Vagina (tissue), 2 donors: ENCODE data around the gene TBL3. TPM values are rescaled to one million over a fixed set of nuclear protein-coding genes. Genes with fewer than 3 reads are reported as not detected.

Source experiments
- DNase-seq, 2 donors: peaks; one replicate each; pipeline ENCODE4 v3.0.0-alpha.2; 2017; ENCODE audit errors: extremely low spot score in 2 of 2
- H3K27ac ChIP-seq: fragments of 200-600 bp; sonication (generic); one replicate; pipeline ENCODE4 v1.5.1; 2019
- H3K27me3 ChIP-seq: fragments of 200-600 bp; sonication (generic); one replicate; pipeline ENCODE4 v1.5.1; 2019
- H3K36me3 ChIP-seq, 2 donors: fragments of 200-600 bp; sonication (generic); one replicate each; pipeline ENCODE4 v1.5.1; 2017 to 2019
- H3K4me1 ChIP-seq: fragments of 200-600 bp; sonication (generic); one replicate; pipeline ENCODE4 v1.5.1; 2019
- H3K4me3 ChIP-seq, 2 donors: fragments of 200-600 bp; sonication (generic); 1 replicate in 1 of 2; 2 replicates in 1 of 2; pipeline ENCODE4 v1.5.1; 2016 to 2019
- H3K9me3 ChIP-seq: fragments of 200-600 bp; sonication (generic); one replicate; pipeline ENCODE4 v1.5.1; 2019
- CTCF ChIP-seq, 3 experiments: fragments of 450-650 bp in 2 of 3; fragments of 200-600 bp in 1 of 3; sonication (generic) in 1 of 3; IDR thresholded peaks; one replicate each; pipeline ENCODE4 v1.5.1; 2017 to 2019; ENCODE audit warnings: antibody characterized with exemption in 3 of 3, mild to moderate bottlenecking in 2 of 3, moderate library complexity in 2 of 3
- POLR2A ChIP-seq, 2 donors: fragments of 450-650 bp; IDR thresholded peaks; one replicate each; pipeline ENCODE4 v1.6.1; 2017; ENCODE audit warnings: antibody characterized with exemption in 2 of 2, mild to moderate bottlenecking in 2 of 2, moderate library complexity in 2 of 2
- POLR2AphosphoS5 ChIP-seq, 2 donors: sonication (generic); formaldehyde crosslinking; IDR thresholded peaks; one replicate each; pipeline ENCODE4 v1.9.0; 2017; ENCODE audit warnings: antibody characterized with exemption in 2 of 2, mild to moderate bottlenecking in 2 of 2, low read depth in 1 of 2; ENCODE audit not compliant: insufficient read depth in 1 of 2
- intact Hi-C: fragments of 100-400 bp; cut with DNase I; formaldehyde crosslinking; loops from one replicate; pipeline ENCODE4 v1.15.1; 2023
- total RNA-seq: library from RNA; depleted of rRNA; stranded (reverse); fragments of >200 nt; gene quantifications from one replicate; pipeline ENCODE4 v1.2.3, GENCODE V29; 2016

TBL3 gene
- total RNA-seq, 1 donor from 2014 or later = 44.2 TPM

DNA sequence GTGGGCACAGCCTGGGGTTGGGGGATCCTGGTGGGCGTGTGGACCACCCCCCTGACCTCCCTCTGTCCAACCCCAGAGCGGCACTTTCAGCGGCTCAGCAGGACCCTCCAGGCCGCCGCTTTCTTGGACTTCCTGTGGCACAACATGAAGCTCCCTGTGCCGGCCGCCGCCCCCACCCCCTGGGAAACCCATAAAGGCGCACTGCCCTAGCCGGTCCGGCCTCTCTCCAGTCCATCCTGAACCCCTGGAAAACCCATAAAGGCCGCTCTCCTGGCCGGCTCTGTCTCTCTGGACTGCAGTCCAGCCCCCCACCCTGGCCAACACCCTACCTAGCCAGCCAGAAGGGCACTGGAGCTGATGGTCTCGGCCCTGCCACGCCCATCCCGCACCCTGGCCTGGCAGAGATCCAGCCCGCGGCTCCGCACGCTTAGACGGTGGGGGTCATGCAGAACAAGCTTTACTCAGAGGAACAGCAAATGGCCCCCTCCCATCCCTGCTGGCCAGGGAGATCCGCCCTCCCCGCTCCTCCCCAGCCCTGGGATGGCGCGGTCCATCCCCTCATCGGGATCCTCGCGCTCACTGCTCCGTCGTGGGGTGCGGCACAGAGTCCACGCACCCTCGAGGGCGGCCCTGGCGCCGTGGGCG lies 6.7 kb downstream of the TBL3 start:
- peaks cover 0 to 41% of the 10 kb centered on the region in 2 donors for H3K36me3 ChIP-seq
- no peaks in the 10 kb centered on the region for H3K27me3 ChIP-seq
- peak overlapping the region in 1 of 2 donors; percentile 32 for H3K4me3 ChIP-seq
- H3K27ac ChIP-seq = peak overlapping the region; percentile 49
- no peak for TF ChIP-seq POLR2AphosphoS5 (IDR thresholded peaks at IDR 0.05; ENCODE audit: insufficient read depth in 1 of 2, low read depth in 1 of 2)
- no peak for TF ChIP-seq CTCF (IDR thresholded peaks at IDR 0.05)
- TF ChIP-seq POLR2A (IDR thresholded peaks at IDR 0.05) = no peak
- DNase-seq = no peak
- no peaks in the 10 kb centered on the region for H3K9me3 ChIP-seq
- peaks cover 21% of the 10 kb centered on the region for H3K4me1 ChIP-seq
- intact Hi-C loops = no loop called here

- peak overlapping the region; percentile 49 for H3K27ac ChIP-seq
- intact Hi-C loops = no loop called here
- H3K4me3 ChIP-seq = peak overlapping the region in 1 of 2 donors; percentile 32
- H3K27me3 ChIP-seq = no peaks in the 10 kb centered on the region
- H3K4me1 ChIP-seq = peaks cover 20% of the 10 kb centered on the region
- peaks cover 0 to 39% of the 10 kb centered on the region in 2 donors for H3K36me3 ChIP-seq
- no peaks in the 10 kb centered on the region for H3K9me3 ChIP-seq
- peak in 1 of 2 donors; percentile 41 for TF ChIP-seq POLR2AphosphoS5 (IDR thresholded peaks at IDR 0.05; ENCODE audit: insufficient read depth in 1 of 2, low read depth in 1 of 2)
- no peak for TF ChIP-seq CTCF (IDR thresholded peaks at IDR 0.05)
- no peak for TF ChIP-seq POLR2A (IDR thresholded peaks at IDR 0.05)
- no peak for DNase-seq
Measured at GRCh38 chr16:1979271-1980029, 7.6 kb downstream of the TBL3 start.

DNA sequence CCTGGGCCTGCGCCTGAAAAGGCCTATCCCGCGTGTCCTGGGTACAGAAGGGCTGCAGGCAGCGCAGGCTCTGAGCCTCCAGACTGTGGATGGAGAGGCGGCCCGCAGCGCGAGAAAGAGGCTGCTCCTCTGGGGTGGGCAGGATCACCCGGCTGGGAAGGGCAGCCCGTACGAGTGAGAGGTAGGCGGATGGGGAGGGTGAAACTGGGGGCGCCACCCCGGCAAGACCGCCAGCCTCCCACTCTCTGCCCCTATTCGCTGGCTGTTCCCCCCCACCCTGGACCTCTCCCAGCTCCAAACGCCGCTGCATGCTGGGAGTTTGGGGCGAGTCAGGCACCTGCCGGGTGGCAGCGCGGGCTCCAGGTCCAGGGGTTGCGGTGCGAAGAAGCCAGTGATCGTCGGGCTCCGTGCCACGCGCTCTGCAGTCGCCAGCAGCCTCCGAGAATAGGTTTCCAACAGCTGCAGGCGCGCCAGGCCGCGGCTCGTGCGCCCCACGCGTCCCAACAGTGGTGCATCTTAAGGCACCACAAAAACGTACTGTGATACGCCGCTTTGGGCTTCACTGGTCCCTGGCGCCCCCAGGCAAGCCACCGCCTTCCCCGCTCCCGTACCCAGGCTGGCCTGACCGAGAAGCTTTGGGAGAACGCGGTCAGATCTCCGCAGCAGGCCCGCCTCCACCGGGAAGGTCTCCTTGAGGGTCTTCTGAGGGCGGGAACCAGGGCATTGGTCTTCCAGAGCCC lies 8.3 kb downstream of the TBL3 start:
- peaks cover 27% of the 10 kb centered on the region for H3K4me1 ChIP-seq
- TF ChIP-seq CTCF (IDR thresholded peaks at IDR 0.05) (no peak), POLR2AphosphoS5 (IDR thresholded peaks at IDR 0.05; ENCODE audit: insufficient read depth in 1 of 2, low read depth in 1 of 2) (no peak), POLR2A (IDR thresholded peaks at IDR 0.05) (no peak)
- DNase-seq = no peak
- intact Hi-C loops = no loop called here
- H3K27me3 ChIP-seq = no peaks in the 10 kb centered on the region
- H3K36me3 ChIP-seq = peaks cover 0 to 32% of the 10 kb centered on the region in 2 donors
- H3K4me3 ChIP-seq = peak overlapping the region in 1 of 2 donors; percentile 26
- H3K9me3 ChIP-seq = no peaks in the 10 kb centered on the region
- H3K27ac ChIP-seq = no peak overlapping the region

DNA sequence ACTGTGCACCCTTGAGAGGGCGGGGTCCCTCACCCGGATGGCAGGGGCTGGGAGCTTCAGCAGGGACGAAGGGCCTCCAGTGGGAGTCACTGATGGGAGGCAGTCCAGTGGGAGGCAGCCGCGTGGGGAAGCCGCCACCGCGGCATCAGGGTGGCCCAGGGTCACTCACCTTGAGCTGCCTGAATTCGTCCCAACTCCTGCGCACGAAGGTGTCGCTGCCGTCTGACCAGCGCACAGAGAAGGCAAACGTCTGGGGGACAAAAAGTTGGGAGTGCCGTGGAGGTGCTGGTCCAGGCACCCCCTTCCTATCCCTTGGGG lies 8.9 kb downstream of the TBL3 start:
- H3K9me3 ChIP-seq = no peaks in the 10 kb centered on the region
- peaks cover 30% of the 10 kb centered on the region for H3K4me1 ChIP-seq
- H3K27ac ChIP-seq = no peak overlapping the region
- no peak overlapping the region for H3K4me3 ChIP-seq
- H3K36me3 ChIP-seq = peaks cover 0 to 28% of the 10 kb centered on the region in 2 donors
- intact Hi-C loops = no loop called here
- H3K27me3 ChIP-seq = no peaks in the 10 kb centered on the region
- DNase-seq = no peak
- TF ChIP-seq POLR2AphosphoS5 (IDR thresholded peaks at IDR 0.05; ENCODE audit: insufficient read depth in 1 of 2, low read depth in 1 of 2) (no peak), POLR2A (IDR thresholded peaks at IDR 0.05) (no peak), CTCF (IDR thresholded peaks at IDR 0.05) (no peak)
